Keratinocyte (primary cell): ENCODE measurements around the gene SYTL2. TPM values are rescaled to one million over a fixed set of nuclear protein-coding genes. Genes with fewer than 3 reads are reported as not detected.

Experiments used
- DNase-seq: peaks from one replicate; pipeline ENCODE4 v3.0.0-alpha.2; 2011; ENCODE audit warnings: low read depth, missing footprints, low spot score
- FAIRE-seq: peaks from 2 replicates; lab custom pipeline; 2011; peaks lifted over from hg19 to GRCh38; lab: Jason Lieb, UNC
- H2AFZ ChIP-seq: 2 replicates; pipeline ENCODE4 v1.6.0; 2012; ENCODE audit warnings: low read length, control low read depth, inconsistent platforms; ENCODE audit not compliant: control insufficient read depth
- H3K27ac ChIP-seq: 2 replicates; pipeline ENCODE4 v1.5.1; 2011; ENCODE audit warnings: low read length; ENCODE audit not compliant: control insufficient read depth, insufficient read depth
- H3K27me3 ChIP-seq: 3 replicates; pipeline ENCODE4 v1.6.0; 2011; ENCODE audit warnings: low read length; ENCODE audit not compliant: control insufficient read depth, insufficient read depth; ENCODE audit errors: extremely low read depth
- H3K36me3 ChIP-seq, 2 experiments: 2 replicates in 1 of 2; 3 replicates in 1 of 2; pipeline ENCODE4 v1.5.1; 2011; ENCODE audit warnings: low read length in 2 of 2, mild to moderate bottlenecking in 1 of 2; ENCODE audit not compliant: control insufficient read depth in 2 of 2, insufficient read depth in 2 of 2; ENCODE audit errors: extremely low read depth in 1 of 2
- H3K4me1 ChIP-seq: 3 replicates; pipeline ENCODE4 v1.5.1; 2011; ENCODE audit warnings: low read length; ENCODE audit not compliant: control insufficient read depth, insufficient read depth; ENCODE audit errors: extremely low read depth
- H3K4me2 ChIP-seq: 3 replicates; pipeline ENCODE4 v1.6.0; 2011; ENCODE audit warnings: low read depth, low read length; ENCODE audit not compliant: control insufficient read depth, insufficient read depth; ENCODE audit errors: extremely low read depth
- H3K4me3 ChIP-seq, 3 experiments: fragments of 200-600 bp in 1 of 3; sonication (generic) in 1 of 3; 2 replicates in 2 of 3; 3 replicates in 1 of 3; pipeline ENCODE4 v1.5.1; 2011 to 2016; ENCODE audit warnings: low read length in 3 of 3, mild to moderate bottlenecking in 3 of 3, control low read depth in 2 of 3, inconsistent platforms in 1 of 3, low read depth in 1 of 3, mixed read lengths in 1 of 3, mixed run types in 1 of 3, moderate library complexity in 1 of 3; ENCODE audit not compliant: control insufficient read depth in 2 of 3, insufficient read depth in 2 of 3; ENCODE audit errors: extremely low read depth in 1 of 3
- H3K79me2 ChIP-seq: 2 replicates; pipeline ENCODE4 v1.6.0; 2012; ENCODE audit warnings: low read length; ENCODE audit not compliant: control insufficient read depth, insufficient read depth
- H3K9ac ChIP-seq: 3 replicates; pipeline ENCODE4 v1.6.0; 2011; ENCODE audit warnings: low read length; ENCODE audit not compliant: control insufficient read depth, insufficient read depth; ENCODE audit errors: extremely low read depth
- H3K9me1 ChIP-seq: 3 replicates; pipeline ENCODE4 v1.6.0; 2011; ENCODE audit warnings: low read length; ENCODE audit not compliant: control insufficient read depth, insufficient read depth; ENCODE audit errors: extremely low read depth
- H3K9me3 ChIP-seq: 2 replicates; pipeline ENCODE4 v1.5.1; 2012; ENCODE audit warnings: low read depth, low read length; ENCODE audit not compliant: control insufficient read depth
- H4K20me1 ChIP-seq: 3 replicates; pipeline ENCODE4 v1.6.0; 2011; ENCODE audit warnings: low read length; ENCODE audit not compliant: control insufficient read depth, insufficient read depth; ENCODE audit errors: extremely low read depth
- CTCF ChIP-seq, 3 experiments: IDR thresholded peaks in 1 of 3; conservative IDR thresholded peaks in 1 of 3; optimal IDR thresholded peaks in 1 of 3; 2 replicates in 2 of 3; 3 replicates in 1 of 3; pipeline versions ENCODE3 to v1.5.1; 2011; ENCODE audit warnings: low read length in 3 of 3, mild to moderate bottlenecking in 3 of 3, moderate library complexity in 2 of 3, control low read depth in 1 of 3, inconsistent platforms in 1 of 3; ENCODE audit not compliant: insufficient read depth in 2 of 3; ENCODE audit errors: extremely low read depth in 1 of 3
- EZH2 ChIP-seq: IDR thresholded peaks from one replicate; pipeline ENCODE4 v1.6.1; 2012; ENCODE audit warnings: inconsistent platforms, mild to moderate bottlenecking, low read length, moderate library complexity
- dilution Hi-C: fragments of 300-500 bp; cut with MboI; formaldehyde crosslinking; loops from one replicate; pipeline ENCODE4 v1.7.0; 2020; ENCODE audit warnings: low sequenced_read_pairs; ENCODE audit not compliant: extremely low pct_ligation_motif_present
- polyA plus RNA-seq, 5 experiments: library from polyadenylated mRNA; depleted of rRNA in 3 of 5; stranded (reverse) in 3 of 5; stranded (forward) in 1 of 5; unstranded in 1 of 5; fragments of >200 nt; gene quantifications; 1 replicate in 1 of 5; 2 replicates in 3 of 5; 3 replicates in 1 of 5; pipeline versions ENCODE4 v1.2.1 to v1.2.3, GENCODE V29; 2011 to 2012; ENCODE audit warnings: missing spikeins in 2 of 5, low read depth in 1 of 5, low replicate concordance in 1 of 5

The SYTL2 gene
- polyA plus RNA-seq, 1 donor (not counting 4 experiments of a cell fraction or from before 2014, with no cell fraction given), result 3.1 TPM

- no peak for FAIRE-seq
- dilution Hi-C loops, result no loop called here
- H3K4me2 ChIP-seq, result no peak overlapping the region
- no peak overlapping the region for H3K27ac ChIP-seq
- H3K79me2 ChIP-seq, result peaks cover 17% of the 10 kb centered on the region
- H3K9me3 ChIP-seq, result no peaks in the 10 kb centered on the region
- no peak overlapping the region for H3K4me3 ChIP-seq
- H3K9me1 ChIP-seq, result no peaks in the 10 kb centered on the region
- H2AFZ ChIP-seq, result no peak overlapping the region
- no peaks in the 10 kb centered on the region for H3K27me3 ChIP-seq
- peaks cover 3% of the 10 kb centered on the region for H3K4me1 ChIP-seq
- H3K36me3 ChIP-seq, result no peaks in the 10 kb centered on the region
- peaks cover 7% of the 10 kb centered on the region for H4K20me1 ChIP-seq
- no peak for DNase-seq
- H3K9ac ChIP-seq, result no peak overlapping the region
- no peak for TF ChIP-seq EZH2
- TF ChIP-seq CTCF (optimal IDR thresholded peaks at IDR 0.05 in 1 of 3, IDR thresholded peaks at IDR 0.05 in 1 of 3, conservative IDR thresholded peaks at IDR 0.05 in 1 of 3; ENCODE audit: extremely low read depth in 1 of 3, insufficient read depth in 2 of 3, low read length in 3 of 3), result no peak
Observed at GRCh38 chr11:85668157-85668556, 142.8 kb downstream of the SYTL2 start.

- no peaks in the 10 kb centered on the region for H3K36me3 ChIP-seq
- H4K20me1 ChIP-seq, result peaks cover 16% of the 10 kb centered on the region
- no peak overlapping the region for H3K4me3 ChIP-seq
- H3K9ac ChIP-seq, result no peak overlapping the region
- dilution Hi-C loops, result no loop called here
- DNase-seq (no peak), FAIRE-seq (no peak)
- H3K27me3 ChIP-seq, result no peaks in the 10 kb centered on the region
- no peak for TF ChIP-seq CTCF (optimal IDR thresholded peaks at IDR 0.05 in 1 of 3, IDR thresholded peaks at IDR 0.05 in 1 of 3, conservative IDR thresholded peaks at IDR 0.05 in 1 of 3; ENCODE audit: extremely low read depth in 1 of 3, insufficient read depth in 2 of 3, low read length in 3 of 3)
- TF ChIP-seq EZH2, result no peak
- no peak overlapping the region for H2AFZ ChIP-seq
- no peaks in the 10 kb centered on the region for H3K9me1 ChIP-seq
- H3K4me2 ChIP-seq, result no peak overlapping the region
- H3K27ac ChIP-seq, result no peak overlapping the region
- H3K79me2 ChIP-seq, result peaks cover 32% of the 10 kb centered on the region
- H3K4me1 ChIP-seq, result peaks cover 7% of the 10 kb centered on the region
- H3K9me3 ChIP-seq, result no peaks in the 10 kb centered on the region
Observed at GRCh38 chr11:85666687-85667086, 144.3 kb downstream of the SYTL2 start.
